ENCODE results near the gene DEPDC7. TPM values are rescaled to one million over a fixed set of nuclear protein-coding genes. Genes with fewer than 3 reads are reported as not detected.

The DEPDC7 gene
- total and polyA plus RNA-seq, 2 of the 8 experiments (the other 6 are each of a cell fraction or from before 2014, with no cell fraction given): 3.1 to 7.6 TPM

DNA sequence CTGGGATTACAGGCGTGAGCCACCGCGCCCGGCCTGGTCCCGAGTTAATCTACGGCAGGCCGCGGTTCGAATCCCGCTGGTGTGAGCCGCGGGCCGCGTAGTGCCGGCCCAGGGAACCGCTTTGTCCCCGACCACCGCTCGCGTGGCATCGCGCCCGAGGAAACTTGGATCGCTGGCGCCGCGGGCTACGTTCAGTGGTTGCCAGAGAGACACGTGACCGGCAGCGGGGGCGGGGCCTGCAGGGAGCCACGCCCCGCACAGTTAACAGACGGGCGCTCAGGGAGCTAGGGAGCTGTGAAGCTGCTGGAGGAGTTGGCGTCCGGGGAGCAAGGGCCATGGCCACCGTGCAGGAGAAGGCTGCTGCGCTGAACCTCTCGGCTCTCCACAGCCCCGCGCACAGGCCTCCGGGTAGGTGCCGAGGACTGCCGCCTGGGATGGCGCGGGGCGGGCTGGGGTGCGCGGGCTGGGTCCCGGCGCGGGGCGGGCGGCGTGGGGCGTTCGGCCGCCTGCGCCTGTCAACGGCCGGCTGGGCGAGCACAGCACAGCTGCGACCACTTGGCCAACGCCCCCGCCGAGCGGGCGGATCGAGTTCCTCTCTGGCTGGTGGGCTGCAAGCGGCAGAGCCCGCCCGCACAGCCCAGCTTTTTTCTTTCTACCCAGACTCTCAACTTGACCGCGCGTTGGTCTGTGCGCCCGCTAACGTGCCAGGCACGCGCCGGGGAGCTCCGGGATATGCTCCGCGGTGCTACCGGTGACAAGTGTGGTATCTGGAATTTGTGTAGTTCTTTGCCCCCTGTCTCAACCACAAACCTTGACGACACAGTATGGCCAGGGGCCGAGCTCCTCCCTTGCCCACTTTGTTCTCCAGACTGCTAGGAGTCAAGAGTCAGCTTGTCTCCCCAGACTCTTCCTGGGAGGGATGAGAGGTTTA is at the start of gene DEPDC7 (continued):
- TF ChIP-seq JUN (IDR thresholded peaks at IDR 0.05; ENCODE audit: low read depth, low read length) (no peak), MAFK (IDR thresholded peaks at IDR 0.05; ENCODE audit: low read depth, low read length) (no peak), SP1 (IDR thresholded peaks at IDR 0.05; ENCODE audit: low read depth, low read length) (peak; percentile 19; the same call in 1 of the 2 replicates), RNF2 (IDR thresholded peaks at IDR 0.05; ENCODE audit: borderline replicate concordance, low read depth, low read length, missing control alignments, poor library complexity, severe bottlenecking) (peak; percentile 27), ASH2L (IDR thresholded peaks at IDR 0.05; ENCODE audit: low read length) (peak; percentile 33)
- TF ChIP-seq, protein P1, sequence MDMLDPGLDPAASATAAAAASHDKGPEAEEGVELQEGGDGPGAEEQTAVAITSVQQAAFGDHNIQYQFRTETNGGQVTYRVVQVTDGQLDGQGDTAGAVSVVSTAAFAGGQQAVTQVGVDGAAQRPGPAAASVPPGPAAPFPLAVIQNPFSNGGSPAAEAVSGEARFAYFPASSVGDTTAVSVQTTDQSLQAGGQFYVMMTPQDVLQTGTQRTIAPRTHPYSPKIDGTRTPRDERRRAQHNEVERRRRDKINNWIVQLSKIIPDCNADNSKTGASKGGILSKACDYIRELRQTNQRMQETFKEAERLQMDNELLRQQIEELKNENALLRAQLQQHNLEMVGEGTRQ (IDR thresholded peaks at IDR 0.05; ENCODE audit: low read length): peak; percentile 92

All from H1 (cell line).